Mammary epithelial cell (primary cell): ENCODE measurements around the gene DNM1L.

Source experiments
- CTCF ChIP-seq, 2 donors: IDR thresholded peaks in 1 of 2; conservative IDR thresholded peaks in 1 of 2; 2 replicates each; pipeline ENCODE4 v1.5.1; 2011 to 2012; ENCODE audit warnings: inconsistent platforms in 2 of 2, low read length in 2 of 2, mild to moderate bottlenecking in 2 of 2, control low read depth in 1 of 2, low read depth in 1 of 2; ENCODE audit not compliant: insufficient read depth in 1 of 2; ENCODE audit errors: extremely low read depth in 1 of 2
- EZH2 ChIP-seq: IDR thresholded peaks from 2 replicates; pipeline ENCODE4 v1.6.1; 2012; ENCODE audit warnings: low read length, inconsistent platforms, borderline replicate concordance

- no peak for TF ChIP-seq CTCF (conservative IDR thresholded peaks at IDR 0.05 in 1 of 2, IDR thresholded peaks at IDR 0.05 in 1 of 2; ENCODE audit: extremely low read depth in 1 of 2, insufficient read depth in 1 of 2, low read depth in 1 of 2, low read length in 2 of 2)
- TF ChIP-seq EZH2, result no peak
These were observed 47.2 kb downstream of the DNM1L start for GRCh38 chr12:32726286-32726685.
